SK-N-SH treated with all-trans-retinoic acid at 6 μM for 48 hours (cell line): ENCODE results near the gene CFAP58.

ENCODE experiments used
- ARNTL ChIP-seq: fragments of 450-650 bp; formaldehyde crosslinking; IDR thresholded peaks from 2 replicates; pipeline ENCODE4 v1.5.0; 2020; ENCODE audit warnings: low read depth, mild to moderate bottlenecking, moderate library complexity, borderline replicate concordance
- PPARA ChIP-seq: fragments of 250-450 bp; sonication (Bioruptor Pico); IDR thresholded peaks from 2 replicates; pipeline ENCODE4 v1.5.0; 2020; ENCODE audit warnings: mild to moderate bottlenecking, borderline replicate concordance
- ZFP30 ChIP-seq: fragments of 450-650 bp; formaldehyde crosslinking; IDR thresholded peaks from 2 replicates; pipeline ENCODE4 v1.5.0; 2022; ENCODE audit warnings: mild to moderate bottlenecking, moderate library complexity
- ZNF70 ChIP-seq: fragments of 450-650 bp; formaldehyde crosslinking; IDR thresholded peaks from 2 replicates; pipeline ENCODE4 v1.5.0; 2020; ENCODE audit warnings: mild to moderate bottlenecking, moderate library complexity

DNA sequence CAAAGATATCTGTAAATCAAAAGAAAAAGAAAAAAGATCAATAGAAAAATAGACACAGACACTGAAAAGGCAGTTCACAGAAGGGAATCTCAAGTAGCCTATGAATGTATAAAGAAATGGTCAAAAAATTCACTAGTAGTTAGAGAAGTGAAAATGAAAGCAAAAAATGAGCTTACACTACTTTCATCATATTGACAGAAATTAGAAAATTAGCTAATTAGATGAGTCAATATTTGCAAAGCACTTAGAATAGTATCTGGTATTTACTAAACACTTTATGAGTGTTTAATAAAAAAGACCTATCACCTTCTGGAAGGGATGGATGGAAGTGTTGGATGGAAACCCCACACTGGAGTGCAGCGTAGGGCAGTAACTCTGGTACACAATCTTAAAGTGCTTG lies 1.7 kb upstream of the CFAP58 start:
- TF ChIP-seq ZNF70 (CRISPR knock-in tag) (no peak), ZFP30 (CRISPR knock-in tag) (no peak), PPARA (CRISPR knock-in tag) (no peak), ARNTL (CRISPR knock-in tag) (no peak)
